Tibial nerve (tissue), 4 donors: ENCODE measurements around the gene RB1. TPM values are rescaled to one million over a fixed set of nuclear protein-coding genes. Genes with fewer than 3 reads are reported as not detected.
A peak's percentile ranks its signal among the peaks of the same experiment; 100 is the strongest.

ENCODE experiments used
- DNase-seq, 2 donors: peaks; one replicate each; pipeline ENCODE4 v3.0.0-alpha.2; 2019; ENCODE audit warnings: low spot score in 2 of 2
- H3K27ac ChIP-seq, 4 donors: fragments of 200-600 bp; sonication (generic) in 3 of 4; one replicate each; pipeline ENCODE4 v1.5.1; 2017 to 2019; ENCODE audit warnings: mild to moderate bottlenecking in 1 of 4
- H3K27me3 ChIP-seq, 2 donors: fragments of 200-600 bp; sonication (generic) in 1 of 2; one replicate each; pipeline versions ENCODE4 v1.5.1 to v1.6.0; 2017 to 2019
- H3K36me3 ChIP-seq, 3 donors: fragments of 200-600 bp; sonication (generic); one replicate each; pipeline ENCODE4 v1.5.1; 2018 to 2019
- H3K4me1 ChIP-seq, 4 donors: fragments of 200-600 bp; sonication (generic) in 3 of 4; one replicate each; pipeline ENCODE4 v1.5.1; 2017 to 2019
- H3K4me3 ChIP-seq, 4 donors: fragments of 200-600 bp; sonication (generic) in 3 of 4; one replicate each; pipeline ENCODE4 v1.5.1; 2017 to 2019; ENCODE audit warnings: mild to moderate bottlenecking in 1 of 4, moderate library complexity in 1 of 4
- H3K9me3 ChIP-seq, 4 donors: fragments of 200-600 bp; sonication (generic) in 3 of 4; one replicate each; pipeline ENCODE4 v1.5.1; 2017 to 2019
- EP300 ChIP-seq, 2 donors: sonication (generic); formaldehyde crosslinking; IDR thresholded peaks; one replicate each; pipeline ENCODE4 v1.6.1; 2017; ENCODE audit warnings: antibody characterized with exemption in 2 of 2, mild to moderate bottlenecking in 1 of 2
- POLR2A ChIP-seq, 2 donors: fragments of 450-650 bp; IDR thresholded peaks; one replicate each; pipeline ENCODE4 v1.6.1; 2017; ENCODE audit warnings: antibody characterized with exemption in 2 of 2, mild to moderate bottlenecking in 2 of 2, moderate library complexity in 2 of 2
- WGBS, 2 donors: methylation state at CpG; one replicate each; pipeline ENCODE4 v1.1.5; 2018; 5-methylcytosine and 5-hydroxymethylcytosine counted together
- total RNA-seq, 4 donors: library from RNA; depleted of rRNA; stranded (reverse); fragments of >200 nt; gene quantifications; one replicate each; pipeline ENCODE4 v1.1.0, GENCODE V29; 2016
- TF ChIP-seq, protein P1 (sequence below), 5 experiments: fragments of 200-600 bp in 3 of 5; fragments of 450-650 bp in 2 of 5; sonication (generic) in 3 of 5; IDR thresholded peaks; one replicate each; pipeline ENCODE4 v1.5.1; 2016 to 2019; ENCODE audit warnings: antibody characterized with exemption in 5 of 5, mild to moderate bottlenecking in 3 of 5, moderate library complexity in 2 of 5

The RB1 gene
- total RNA-seq, 4 donors from 2014 or later: 31.0 to 59.7 (median 45.1) TPM

DNA sequence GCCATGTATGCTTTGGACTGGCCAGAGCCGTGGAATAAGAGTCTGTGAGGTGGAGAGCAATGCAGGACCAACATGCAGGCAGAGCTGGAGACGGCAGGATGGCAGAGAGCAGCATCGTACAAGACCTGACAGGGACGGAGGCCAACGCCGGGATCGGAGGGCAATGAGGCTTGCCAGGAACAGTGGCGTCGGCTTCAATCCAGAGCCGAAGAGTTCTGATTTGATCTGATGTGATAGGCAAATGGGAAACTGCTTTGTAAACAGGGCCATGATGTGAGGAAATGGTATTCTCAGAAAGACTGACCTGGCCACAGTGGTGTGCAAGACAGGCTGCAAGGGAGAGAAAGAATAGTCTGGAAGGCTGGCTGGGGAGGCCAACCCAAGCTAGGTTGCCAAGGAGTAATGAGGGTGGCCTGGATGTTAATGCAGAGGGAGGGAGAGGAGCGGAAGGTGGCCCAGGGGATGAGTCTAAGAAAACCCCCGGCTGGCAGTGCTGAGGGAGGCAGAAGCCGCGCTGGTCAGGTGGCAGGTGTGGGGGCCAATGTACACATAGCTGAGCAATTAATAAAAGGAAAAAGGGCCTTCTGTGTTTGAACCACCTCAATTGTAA is 202.6 kb downstream of the RB1 start:
- TF ChIP-seq, protein P1, sequence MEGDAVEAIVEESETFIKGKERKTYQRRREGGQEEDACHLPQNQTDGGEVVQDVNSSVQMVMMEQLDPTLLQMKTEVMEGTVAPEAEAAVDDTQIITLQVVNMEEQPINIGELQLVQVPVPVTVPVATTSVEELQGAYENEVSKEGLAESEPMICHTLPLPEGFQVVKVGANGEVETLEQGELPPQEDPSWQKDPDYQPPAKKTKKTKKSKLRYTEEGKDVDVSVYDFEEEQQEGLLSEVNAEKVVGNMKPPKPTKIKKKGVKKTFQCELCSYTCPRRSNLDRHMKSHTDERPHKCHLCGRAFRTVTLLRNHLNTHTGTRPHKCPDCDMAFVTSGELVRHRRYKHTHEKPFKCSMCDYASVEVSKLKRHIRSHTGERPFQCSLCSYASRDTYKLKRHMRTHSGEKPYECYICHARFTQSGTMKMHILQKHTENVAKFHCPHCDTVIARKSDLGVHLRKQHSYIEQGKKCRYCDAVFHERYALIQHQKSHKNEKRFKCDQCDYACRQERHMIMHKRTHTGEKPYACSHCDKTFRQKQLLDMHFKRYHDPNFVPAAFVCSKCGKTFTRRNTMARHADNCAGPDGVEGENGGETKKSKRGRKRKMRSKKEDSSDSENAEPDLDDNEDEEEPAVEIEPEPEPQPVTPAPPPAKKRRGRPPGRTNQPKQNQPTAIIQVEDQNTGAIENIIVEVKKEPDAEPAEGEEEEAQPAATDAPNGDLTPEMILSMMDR (IDR thresholded peaks at IDR 0.05): no peak
- TF ChIP-seq POLR2A (IDR thresholded peaks at IDR 0.05) (no peak), EP300 (IDR thresholded peaks at IDR 0.05) (no peak)

DNA sequence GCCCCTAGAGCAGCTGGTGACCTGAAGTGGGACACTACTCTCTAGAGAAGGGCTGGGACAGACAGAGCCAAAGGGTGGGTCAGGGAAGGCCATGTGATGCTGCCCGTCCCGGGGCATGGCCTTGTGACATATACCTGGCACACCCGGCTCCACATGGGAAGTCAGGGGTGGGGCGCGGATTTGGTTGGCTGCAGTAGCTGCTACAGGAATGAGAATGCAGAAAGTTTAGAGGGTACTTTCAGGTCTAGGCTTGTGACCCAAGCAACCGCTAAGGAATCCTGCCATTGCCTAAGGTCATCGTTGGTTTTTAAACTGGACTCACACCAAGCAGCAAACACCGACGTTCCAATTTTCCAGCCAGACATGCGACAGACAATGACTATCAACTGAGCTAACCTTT is 203.5 kb downstream of the RB1 start:
- no peak overlapping the region for H3K4me3 ChIP-seq
- peaks cover 0 to 18% (median 10%) of the 10 kb centered on the region in 4 donors for H3K4me1 ChIP-seq
- H3K27me3 ChIP-seq: no peaks in the 10 kb centered on the region
- H3K36me3 ChIP-seq: peaks cover 0 to 27% (median 0%) of the 10 kb centered on the region in 3 donors
- TF ChIP-seq EP300 (IDR thresholded peaks at IDR 0.05) (no peak), POLR2A (IDR thresholded peaks at IDR 0.05) (no peak)
- TF ChIP-seq, protein P1 (IDR thresholded peaks at IDR 0.05): no peak
- H3K27ac ChIP-seq: peak overlapping the region in 3 of 4 donors; percentile 43 to 74 (median 59)
- no peak for DNase-seq
- 73 to 78% methylated on average over 10 of the region's 10 CpGs for WGBS, 2 donors
- H3K9me3 ChIP-seq: no peaks in the 10 kb centered on the region

More for the DNA sequence above, 202.6 kb downstream of the RB1 start:
- H3K4me1 ChIP-seq: peaks cover 0 to 18% (median 10%) of the 10 kb centered on the region in 4 donors
- H3K4me3 ChIP-seq: no peak overlapping the region
- H3K27me3 ChIP-seq: no peaks in the 10 kb centered on the region
- H3K36me3 ChIP-seq: peaks cover 0 to 27% (median 0%) of the 10 kb centered on the region in 3 donors
- 82 to 83% methylated on average over 14 of the region's 14 CpGs for WGBS, 2 donors
- H3K9me3 ChIP-seq: no peaks in the 10 kb centered on the region
- H3K27ac ChIP-seq: peak overlapping the region in 3 of 4 donors; percentile 43 to 74 (median 59)
- DNase-seq: no peak

DNA sequence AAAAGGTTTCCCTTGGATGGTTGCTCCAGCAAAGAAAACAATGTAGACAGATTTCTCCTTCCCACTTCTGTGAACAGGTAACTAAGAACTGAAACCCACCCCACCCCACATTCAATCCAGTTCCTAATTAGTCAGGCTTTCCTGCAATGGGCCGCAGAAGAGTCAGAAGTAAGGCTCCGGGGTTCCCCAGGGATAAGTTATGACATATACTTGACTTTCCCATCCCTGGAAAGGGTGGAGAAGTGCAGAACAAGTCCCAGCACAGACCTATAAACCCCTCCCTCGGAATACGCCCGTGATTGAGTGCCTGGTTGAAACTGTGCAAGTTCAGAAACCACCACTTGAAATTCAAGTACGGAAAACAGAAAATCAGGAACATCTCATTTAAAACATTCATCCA is 204.5 kb downstream of the RB1 start:
- Histone ChIP-seq H3K36me3 (peaks cover 0 to 28% (median 0%) of the 10 kb centered on the region in 3 donors), H3K27ac (peak overlapping the region in 1 of 4 donors; percentile 74), H3K9me3 (no peaks in the 10 kb centered on the region), H3K4me3 (no peak overlapping the region), H3K4me1 (peaks cover 0 to 18% (median 10%) of the 10 kb centered on the region in 4 donors), H3K27me3 (no peaks in the 10 kb centered on the region)
- WGBS, 2 donors: 91 to 96% methylated on average over 6 of the region's 6 CpGs
- TF ChIP-seq EP300 (IDR thresholded peaks at IDR 0.05): no peak
- DNase-seq: no peak

DNA sequence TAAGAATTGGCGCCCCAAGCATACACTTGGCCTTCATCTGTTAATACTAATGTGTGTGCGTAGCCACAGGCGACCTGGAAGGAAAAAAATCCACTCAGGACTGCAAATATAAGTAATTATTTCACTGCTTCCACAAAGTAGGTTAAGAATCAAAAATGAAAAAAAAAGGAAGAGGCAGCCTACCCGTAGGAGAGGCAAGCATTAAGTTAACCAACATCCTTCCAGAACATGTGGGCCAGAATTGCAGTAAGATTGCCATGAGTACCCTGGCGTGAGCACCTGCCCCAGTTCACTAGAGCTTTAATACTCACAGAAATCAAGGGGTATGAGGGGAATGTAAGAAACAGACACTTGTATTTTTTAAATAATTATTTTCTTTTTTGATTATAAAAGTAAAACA is 207.1 kb downstream of the RB1 start:
- WGBS, 2 donors: 82 to 87% methylated on average over 5 of the region's 5 CpGs
- H3K36me3 ChIP-seq: peaks cover 0 to 36% (median 0%) of the 10 kb centered on the region in 3 donors
- TF ChIP-seq POLR2A (IDR thresholded peaks at IDR 0.05): no peak
- TF ChIP-seq, protein P1 (IDR thresholded peaks at IDR 0.05): no peak
- no peak for TF ChIP-seq EP300 (IDR thresholded peaks at IDR 0.05)

DNA sequence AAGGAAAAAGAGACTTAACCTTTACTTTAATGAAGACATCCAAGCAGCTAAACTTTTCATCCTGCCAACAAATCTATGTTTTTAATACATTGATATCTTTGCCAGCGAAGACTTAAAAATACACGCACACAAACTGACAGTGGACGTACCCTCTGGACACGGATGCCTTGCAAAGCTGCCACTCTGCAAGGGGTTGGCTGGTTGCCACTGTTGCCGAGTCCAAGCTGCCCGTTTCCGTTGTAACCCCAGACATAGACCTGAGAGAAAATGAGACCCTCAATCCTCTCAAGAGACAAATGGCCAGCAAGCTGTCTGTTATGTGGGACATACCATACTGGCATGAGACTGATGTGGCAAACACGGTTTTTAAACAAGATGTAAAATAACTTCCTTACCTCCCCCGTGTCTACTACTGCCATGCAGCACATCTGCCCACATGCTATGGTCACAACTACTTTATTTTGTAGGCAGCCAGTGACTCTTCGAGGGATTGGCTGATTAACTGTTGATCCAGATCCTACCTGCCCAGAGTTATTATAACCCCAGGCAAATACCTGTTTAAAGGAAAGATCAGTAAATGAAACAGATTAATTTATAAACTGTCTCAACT is 208.2 kb downstream of the RB1 start:
- H3K4me3 ChIP-seq: no peak overlapping the region
- H3K27ac ChIP-seq: no peak overlapping the region
- no peaks in the 10 kb centered on the region for H3K9me3 ChIP-seq
- 69% methylated on average over 10 of the region's 10 CpGs for WGBS, 2 donors
- H3K27me3 ChIP-seq: no peaks in the 10 kb centered on the region
- H3K36me3 ChIP-seq: peaks cover 0 to 36% (median 0%) of the 10 kb centered on the region in 3 donors
- TF ChIP-seq EP300 (IDR thresholded peaks at IDR 0.05) (no peak), POLR2A (IDR thresholded peaks at IDR 0.05) (no peak)
- TF ChIP-seq, protein P1 (IDR thresholded peaks at IDR 0.05): no peak
- H3K4me1 ChIP-seq: peaks cover 0 to 9% (median 6%) of the 10 kb centered on the region in 4 donors
- no peak for DNase-seq

More for the DNA sequence above, 207.1 kb downstream of the RB1 start:
- no peaks in the 10 kb centered on the region for H3K27me3 ChIP-seq
- H3K4me1 ChIP-seq: peaks cover 0 to 14% (median 10%) of the 10 kb centered on the region in 4 donors
- DNase-seq: no peak
- no peak overlapping the region for H3K4me3 ChIP-seq
- H3K27ac ChIP-seq: no peak overlapping the region
- H3K9me3 ChIP-seq: no peaks in the 10 kb centered on the region
